GM19438 (cell line): ENCODE data around the gene SPATS2L.

Experiments
- ATAC-seq: cut with Tn5 transposase; IDR thresholded peaks from one replicate; pipeline ENCODE4 v1.9.1; 2021; ENCODE audit warnings: low read depth; ENCODE audit not compliant: unreplicated experiment

SPATS2L gene

GRCh38 chr2:200296118-200296517 lies 10.4 kb upstream of the SPATS2L start:
- no peak for ATAC-seq

GRCh38 chr2:200297100-200297499 lies 9.4 kb upstream of the SPATS2L start:
- ATAC-seq: no peak

GRCh38 chr2:200297989-200298388 lies 8.5 kb upstream of the SPATS2L start:
- ATAC-seq: no peak

GRCh38 chr2:200298816-200299215 lies 7.7 kb upstream of the SPATS2L start:
- no peak for ATAC-seq

DNA sequence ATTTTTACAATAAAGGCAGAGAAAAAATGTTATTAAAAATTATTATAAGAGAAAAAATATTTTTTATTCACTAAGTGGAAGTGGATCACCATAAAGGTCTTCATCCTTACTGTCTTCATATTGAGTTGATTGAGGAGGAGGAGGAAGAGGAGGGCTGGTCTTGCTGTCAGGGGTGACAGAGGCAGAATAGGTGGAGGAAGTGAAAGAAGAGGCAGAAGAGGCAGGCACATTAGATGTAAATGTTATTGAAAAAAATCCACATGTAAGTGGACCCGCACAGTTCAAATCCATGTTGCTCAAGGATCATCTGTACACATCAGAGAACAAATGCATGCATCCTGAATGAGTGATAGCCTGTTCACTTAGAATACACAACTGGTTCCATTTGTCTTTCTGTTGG lies 6.4 kb upstream of the SPATS2L start:
- ATAC-seq: no peak

GRCh38 chr2:200300638-200301314 lies 5.7 kb upstream of the SPATS2L start:
- ATAC-seq: no peak

DNA sequence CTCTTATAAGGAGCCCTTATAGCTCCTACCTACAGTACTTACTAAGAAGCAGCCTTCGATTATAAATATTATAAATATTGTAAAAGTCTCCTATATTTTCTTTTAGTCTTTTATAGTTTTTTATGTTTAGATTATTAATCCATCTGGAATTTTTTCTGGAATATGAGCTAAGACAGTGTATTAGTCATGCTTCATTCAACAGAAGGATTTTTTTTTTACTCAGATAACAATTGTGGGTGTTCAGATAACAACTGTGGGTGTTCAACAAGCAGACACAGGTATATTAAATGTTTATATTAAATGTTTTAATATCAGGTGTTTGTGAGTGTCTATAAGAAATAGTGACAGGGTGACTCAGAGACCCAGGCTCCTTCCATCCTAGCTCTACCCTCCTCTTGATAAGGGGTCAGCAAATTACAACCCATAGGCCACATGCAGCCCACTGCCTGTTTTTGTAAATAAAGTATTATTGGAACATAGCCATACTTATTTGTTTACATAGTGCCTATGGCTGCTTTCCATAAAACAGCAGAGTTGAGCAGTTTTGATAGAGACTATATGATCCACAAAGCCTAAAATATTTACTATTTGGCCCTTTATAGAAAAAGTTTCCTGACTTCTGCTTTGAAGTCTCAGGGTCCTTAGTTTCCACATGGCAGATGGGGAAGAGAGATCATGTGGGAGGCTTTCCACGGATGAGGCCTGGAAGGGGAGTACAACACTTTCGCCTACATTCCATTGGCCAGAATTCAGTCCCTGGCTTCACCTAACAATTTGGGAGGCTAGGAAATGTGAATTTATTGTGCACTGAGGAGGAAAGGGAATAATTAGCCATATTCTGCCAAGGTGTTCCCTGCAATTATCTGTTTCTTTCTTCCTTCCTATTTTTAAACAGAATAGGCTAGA lies 4.3 kb upstream of the SPATS2L start:
- no peak for ATAC-seq

DNA sequence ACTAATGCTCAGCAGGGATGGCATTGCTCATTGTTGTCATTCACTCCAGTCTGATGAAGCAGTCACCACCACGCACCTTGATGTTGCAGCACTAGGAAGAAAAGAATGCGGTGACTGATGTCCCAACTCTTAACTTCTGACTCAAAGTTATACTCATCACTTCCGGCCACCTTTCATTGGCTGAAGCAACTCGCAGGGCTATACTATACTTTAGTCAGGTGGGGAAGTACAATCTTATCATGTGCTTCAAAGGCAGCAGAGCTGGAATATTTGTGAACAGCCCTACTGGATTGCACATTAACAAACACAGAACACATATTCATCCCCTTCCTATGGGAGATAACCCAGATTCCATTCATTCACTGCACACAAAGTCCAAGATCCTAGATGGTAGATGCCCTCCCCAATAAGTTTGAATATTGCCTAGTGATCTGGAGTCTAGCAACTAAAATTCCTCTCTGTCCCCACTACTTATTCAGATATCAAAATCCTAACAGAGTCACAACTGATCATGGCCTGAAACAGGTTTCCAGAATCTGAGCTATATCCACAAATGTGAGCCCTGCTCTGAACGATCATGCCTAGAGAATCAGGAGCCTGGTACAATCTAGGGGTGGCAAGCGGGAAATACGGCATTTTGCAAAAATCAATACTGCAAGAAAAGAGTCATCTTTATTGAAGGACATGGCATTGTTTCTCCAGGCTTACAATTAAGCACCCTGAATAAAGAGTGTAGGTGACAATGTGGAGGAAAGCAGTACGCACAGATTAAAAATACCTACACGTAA lies 3.4 kb upstream of the SPATS2L start:
- no peak for ATAC-seq

GRCh38 chr2:200305797-200306195 lies 697 bp upstream of the SPATS2L start:
- ATAC-seq: no peak

GRCh38 chr2:200306931-200307723 lies 634 bp downstream of the SPATS2L start:
- ATAC-seq: peak; percentile 61

- no peak for ATAC-seq
Observed at GRCh38 chr2:200307724-200308545, 1.4 kb downstream of the SPATS2L start.

- ATAC-seq: no peak
Observed at GRCh38 chr2:200308546-200309295, 2.2 kb downstream of the SPATS2L start.

GRCh38 chr2:200309296-200310049 lies 3.0 kb downstream of the SPATS2L start:
- ATAC-seq: no peak

DNA sequence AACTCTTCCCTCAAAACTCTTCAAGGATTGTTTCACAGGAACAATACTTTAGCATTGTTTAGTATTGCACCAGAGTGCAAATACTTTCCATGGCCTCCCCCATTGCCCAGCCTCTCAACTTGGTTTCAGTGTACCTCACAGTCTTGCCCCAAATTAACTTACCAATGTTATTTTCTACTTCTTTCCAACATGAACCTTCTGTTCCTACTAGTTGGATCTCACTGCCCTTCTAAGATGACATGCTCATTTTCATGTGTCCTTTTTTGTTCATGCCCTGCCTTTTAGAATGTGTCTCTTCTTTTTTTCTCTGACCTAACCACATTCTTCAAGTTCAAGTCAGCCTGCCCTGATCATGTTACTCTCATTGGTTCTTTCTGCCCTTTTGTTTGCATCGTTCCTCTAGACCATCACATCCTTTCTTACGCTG lies 4.1 kb downstream of the SPATS2L start:
- no peak for ATAC-seq

- ATAC-seq: no peak
Observed at GRCh38 chr2:200311139-200311538, 4.6 kb downstream of the SPATS2L start.

GRCh38 chr2:200314976-200315567 lies 8.6 kb downstream of the SPATS2L start:
- no peak for ATAC-seq

GRCh38 chr2:200317975-200318374 lies 11.5 kb downstream of the SPATS2L start:
- no peak for ATAC-seq
